Panc1 (cell line): Measurements from ENCODE around the gene SBNO2. TPM values are rescaled to one million over a fixed set of nuclear protein-coding genes. Genes with fewer than 3 reads are reported as not detected.
A peak's percentile ranks its signal among the peaks of the same experiment; 100 is the strongest.
"Not testable (repeated sequence)": the region's sequence is repeated elsewhere in the genome, so short reads cannot be mapped to it uniquely, and the experiment has no call there.

Experiments used
- ATAC-seq: fragments of 200-7000 bp; cut with Tn5 transposase; 2 replicates; pipeline ENCODE4 v1.9.1; 2020; ENCODE audit warnings: mild to moderate bottlenecking, moderate library complexity
- BruUV-seq: library from RNA; stranded (reverse); fragments of 400-500 nt; replicated peaks from 2 replicates; lab custom pipeline; 2021; lab: Mats Ljungman, UMichigan
- CTCF ChIA-PET: fragments of 300-600 bp; sonication (Branson Sonifier 250); formaldehyde crosslinking; loops from one replicate; lab custom pipeline; 2022; ENCODE audit warnings: antibody characterized with exemption; lab: Charles Lee
- POLR2A ChIA-PET: fragments of 300-600 bp; sonication (Branson Sonifier 250); formaldehyde crosslinking; loops from one replicate; lab custom pipeline; 2022; ENCODE audit warnings: antibody characterized with exemption; lab: Charles Lee
- DNase-seq: peaks from one replicate; pipeline ENCODE4 v3.0.0-alpha.2; 2010; ENCODE audit warnings: low read depth, low spot score
- H3K27ac ChIP-seq: 2 replicates; pipeline ENCODE4 v1.5.1; 2011; ENCODE audit warnings: mild to moderate bottlenecking, low read length, inconsistent platforms
- H3K27me3 ChIP-seq: fragments of 200-500 bp; sonication (Bioruptor generic); 2 replicates; pipeline ENCODE4 v1.6.0; 2014; ENCODE audit warnings: low read length, inconsistent platforms; ENCODE audit not compliant: control insufficient read depth, insufficient read depth
- H3K36me3 ChIP-seq: fragments of 200-500 bp; sonication (Bioruptor generic); 2 replicates; pipeline ENCODE4 v1.5.1; 2014; ENCODE audit warnings: inconsistent platforms, mild to moderate bottlenecking, low read length, moderate library complexity; ENCODE audit not compliant: control insufficient read depth, insufficient read depth
- H3K4me1 ChIP-seq: 2 replicates; pipeline ENCODE4 v1.5.1; 2011; ENCODE audit warnings: inconsistent platforms, mild to moderate bottlenecking, low read length, moderate library complexity; ENCODE audit not compliant: control insufficient read depth, insufficient read depth
- H3K4me3 ChIP-seq, 2 experiments: 2 replicates each; pipeline ENCODE4 v1.5.1; 2011 to 2012; ENCODE audit warnings: low read depth in 2 of 2, low read length in 2 of 2, mild to moderate bottlenecking in 2 of 2, inconsistent platforms in 1 of 2, moderate library complexity in 1 of 2
- H3K9me3 ChIP-seq: fragments of 200-500 bp; sonication (Bioruptor generic); 2 replicates; pipeline ENCODE4 v1.5.1; 2014; ENCODE audit warnings: low read depth, mild to moderate bottlenecking, inconsistent platforms, low read length, moderate library complexity; ENCODE audit not compliant: control insufficient read depth, insufficient read depth
- POLR2AphosphoS5 ChIP-seq: IDR thresholded peaks from 2 replicates; pipeline ENCODE4 v1.6.1; 2012; ENCODE audit warnings: mild to moderate bottlenecking, low read depth, low read length, moderate library complexity
- SIN3A ChIP-seq: IDR thresholded peaks from 2 replicates; pipeline ENCODE4 v1.6.1; 2012; ENCODE audit warnings: low read depth, mild to moderate bottlenecking, low read length, moderate library complexity, borderline replicate concordance; ENCODE audit not compliant: insufficient read depth
- TCF7L2 ChIP-seq: IDR thresholded peaks from 2 replicates; pipeline ENCODE4 v1.6.1; 2011; ENCODE audit warnings: mild to moderate bottlenecking, low read depth, low read length, inconsistent platforms
- in situ Hi-C: cut with HindIII; loops from 2 replicates; pipeline ENCODE4 v1.10.0; 2016; ENCODE audit warnings: low sequenced_read_pairs, low pct_unique_long_range_greater_than_20kb
- intact Hi-C: fragments of 100-400 bp; cut with micrococcal nuclease; formaldehyde crosslinking; loops from one replicate; pipeline ENCODE4 v1.10.0; 2022; ENCODE audit not compliant: unreplicated experiment
- total RNA-seq: library from RNA; stranded (reverse); gene quantifications from one replicate; pipeline ENCODE4 v1.2.1, GENCODE V29; 2021; ENCODE audit not compliant: unreplicated experiment
- TF ChIP-seq, protein P1 (sequence below), 2 experiments: IDR thresholded peaks; 2 replicates each; pipeline ENCODE4 v1.6.1; 2011 to 2012; ENCODE audit warnings: low read depth in 2 of 2, control low read depth in 1 of 2, low read length in 1 of 2, mild to moderate bottlenecking in 1 of 2, moderate library complexity in 1 of 2; ENCODE audit not compliant: insufficient read depth in 1 of 2
- TF ChIP-seq, protein P2 (sequence below): fragments of 450-650 bp; IDR thresholded peaks from 2 replicates; pipeline ENCODE4 v1.5.1; 2017; ENCODE audit warnings: mild to moderate bottlenecking

The SBNO2 gene
- total RNA-seq, 1 experiment from 2014 or later = 101 TPM

DNA sequence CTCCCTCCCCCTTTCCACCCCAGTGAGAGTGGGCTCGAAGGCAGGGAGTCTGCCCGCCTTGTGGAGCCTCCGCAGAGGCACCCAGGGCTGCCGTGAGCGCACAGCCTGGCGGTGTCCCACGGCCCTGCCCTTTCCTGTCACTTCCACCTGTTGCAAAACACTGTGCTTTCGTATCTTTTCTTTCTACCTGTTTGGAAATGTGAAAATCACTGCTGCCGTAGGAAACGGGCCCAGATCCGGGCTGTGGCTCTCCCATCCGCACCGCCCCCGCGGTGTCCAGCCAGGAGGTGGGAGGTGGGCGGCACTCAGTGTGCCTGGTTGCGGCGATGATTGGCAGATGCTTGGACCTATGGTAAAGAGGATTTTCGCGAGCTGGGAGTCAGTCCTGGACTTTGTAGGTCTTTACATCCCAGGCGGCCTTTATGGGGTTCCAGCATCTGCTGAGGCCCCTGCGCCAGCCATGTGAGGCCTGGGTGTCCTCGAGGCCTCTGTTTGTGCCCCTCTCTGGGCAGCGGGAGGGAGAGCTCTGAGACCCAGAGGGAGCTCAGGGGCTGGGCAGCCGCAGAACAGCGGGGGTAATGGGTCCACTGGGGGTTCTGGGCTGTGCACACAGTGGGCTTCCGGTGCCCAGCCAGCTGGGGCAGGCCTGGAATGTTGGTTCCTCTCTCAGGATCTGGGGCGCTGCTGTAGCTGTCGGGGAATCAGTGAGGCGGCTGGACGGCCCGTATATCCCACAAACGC, 37.6 kb upstream of the SBNO2 start:
- peaks cover 53% of the 10 kb centered on the region for H3K4me1 ChIP-seq
- no TSS peak for BruUV-seq
- H3K9me3 ChIP-seq = no peaks in the 10 kb centered on the region
- no peak overlapping the region for H3K4me3 ChIP-seq
- TF ChIP-seq, protein P1, sequence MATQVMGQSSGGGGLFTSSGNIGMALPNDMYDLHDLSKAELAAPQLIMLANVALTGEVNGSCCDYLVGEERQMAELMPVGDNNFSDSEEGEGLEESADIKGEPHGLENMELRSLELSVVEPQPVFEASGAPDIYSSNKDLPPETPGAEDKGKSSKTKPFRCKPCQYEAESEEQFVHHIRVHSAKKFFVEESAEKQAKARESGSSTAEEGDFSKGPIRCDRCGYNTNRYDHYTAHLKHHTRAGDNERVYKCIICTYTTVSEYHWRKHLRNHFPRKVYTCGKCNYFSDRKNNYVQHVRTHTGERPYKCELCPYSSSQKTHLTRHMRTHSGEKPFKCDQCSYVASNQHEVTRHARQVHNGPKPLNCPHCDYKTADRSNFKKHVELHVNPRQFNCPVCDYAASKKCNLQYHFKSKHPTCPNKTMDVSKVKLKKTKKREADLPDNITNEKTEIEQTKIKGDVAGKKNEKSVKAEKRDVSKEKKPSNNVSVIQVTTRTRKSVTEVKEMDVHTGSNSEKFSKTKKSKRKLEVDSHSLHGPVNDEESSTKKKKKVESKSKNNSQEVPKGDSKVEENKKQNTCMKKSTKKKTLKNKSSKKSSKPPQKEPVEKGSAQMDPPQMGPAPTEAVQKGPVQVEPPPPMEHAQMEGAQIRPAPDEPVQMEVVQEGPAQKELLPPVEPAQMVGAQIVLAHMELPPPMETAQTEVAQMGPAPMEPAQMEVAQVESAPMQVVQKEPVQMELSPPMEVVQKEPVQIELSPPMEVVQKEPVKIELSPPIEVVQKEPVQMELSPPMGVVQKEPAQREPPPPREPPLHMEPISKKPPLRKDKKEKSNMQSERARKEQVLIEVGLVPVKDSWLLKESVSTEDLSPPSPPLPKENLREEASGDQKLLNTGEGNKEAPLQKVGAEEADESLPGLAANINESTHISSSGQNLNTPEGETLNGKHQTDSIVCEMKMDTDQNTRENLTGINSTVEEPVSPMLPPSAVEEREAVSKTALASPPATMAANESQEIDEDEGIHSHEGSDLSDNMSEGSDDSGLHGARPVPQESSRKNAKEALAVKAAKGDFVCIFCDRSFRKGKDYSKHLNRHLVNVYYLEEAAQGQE (IDR thresholded peaks at IDR 0.05; ENCODE audit: insufficient read depth in 1 of 2, low read depth in 2 of 2, low read length in 1 of 2) = no peak
- TF ChIP-seq POLR2AphosphoS5 (no peak), SIN3A (no peak), TCF7L2 (no peak)
- TF ChIP-seq, protein P2, sequence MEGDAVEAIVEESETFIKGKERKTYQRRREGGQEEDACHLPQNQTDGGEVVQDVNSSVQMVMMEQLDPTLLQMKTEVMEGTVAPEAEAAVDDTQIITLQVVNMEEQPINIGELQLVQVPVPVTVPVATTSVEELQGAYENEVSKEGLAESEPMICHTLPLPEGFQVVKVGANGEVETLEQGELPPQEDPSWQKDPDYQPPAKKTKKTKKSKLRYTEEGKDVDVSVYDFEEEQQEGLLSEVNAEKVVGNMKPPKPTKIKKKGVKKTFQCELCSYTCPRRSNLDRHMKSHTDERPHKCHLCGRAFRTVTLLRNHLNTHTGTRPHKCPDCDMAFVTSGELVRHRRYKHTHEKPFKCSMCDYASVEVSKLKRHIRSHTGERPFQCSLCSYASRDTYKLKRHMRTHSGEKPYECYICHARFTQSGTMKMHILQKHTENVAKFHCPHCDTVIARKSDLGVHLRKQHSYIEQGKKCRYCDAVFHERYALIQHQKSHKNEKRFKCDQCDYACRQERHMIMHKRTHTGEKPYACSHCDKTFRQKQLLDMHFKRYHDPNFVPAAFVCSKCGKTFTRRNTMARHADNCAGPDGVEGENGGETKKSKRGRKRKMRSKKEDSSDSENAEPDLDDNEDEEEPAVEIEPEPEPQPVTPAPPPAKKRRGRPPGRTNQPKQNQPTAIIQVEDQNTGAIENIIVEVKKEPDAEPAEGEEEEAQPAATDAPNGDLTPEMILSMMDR = no peak
- H3K27me3 ChIP-seq = no peaks in the 10 kb centered on the region
- no peaks in the 10 kb centered on the region; the same call in 1 of the 2 replicates for H3K36me3 ChIP-seq
- ChIA-PET CTCF (interaction anchor here (0.6 kb wide), 1 partner anchor 24 kb away, joined by 3 read pairs; no protein-coding TSS in a partner anchor), POLR2A (interaction anchor here (0.6 kb wide), 1 partner anchor 930 kb away, joined by 4 read pairs; no protein-coding TSS in a partner anchor)
- peak overlapping the region; percentile 39; the same call in 1 of the 2 replicates for H3K27ac ChIP-seq
- intact Hi-C loops (no loop called here), in situ Hi-C loops (no loop called here)
- DNase-seq (no peak), ATAC-seq (no peak)

DNA sequence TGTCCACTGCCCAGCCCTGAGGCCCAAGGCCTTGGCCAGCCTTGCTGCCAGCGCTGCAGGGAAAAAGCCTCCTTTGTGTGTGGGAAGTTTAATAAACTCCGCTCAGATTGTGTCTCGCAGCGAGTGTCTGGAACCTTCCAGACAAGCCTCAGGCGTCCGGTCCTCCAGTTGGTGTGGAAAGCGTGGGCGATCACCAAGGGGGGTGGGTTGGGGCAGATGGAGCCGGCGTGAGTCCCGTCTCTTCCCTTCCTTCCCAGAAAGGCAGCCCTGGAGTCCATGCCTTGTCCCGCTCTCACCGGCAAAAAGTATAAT, 36.1 kb upstream of the SBNO2 start:
- TF ChIP-seq TCF7L2 = no peak
- TF ChIP-seq, protein P2 = no peak
- no peak for TF ChIP-seq SIN3A
- TF ChIP-seq, protein P1 (IDR thresholded peaks at IDR 0.05; ENCODE audit: insufficient read depth in 1 of 2, low read depth in 2 of 2, low read length in 1 of 2) = no peak
- no peak for TF ChIP-seq POLR2AphosphoS5
- no peaks in the 10 kb centered on the region for H3K9me3 ChIP-seq
- intact Hi-C loops (no loop called here), in situ Hi-C loops (no loop called here)
- peak overlapping the region; percentile 46 for H3K27ac ChIP-seq
- H3K36me3 ChIP-seq = no peaks in the 10 kb centered on the region; the same call in none of the 2 replicates
- ATAC-seq (no peak), DNase-seq (no peak)
- no TSS peak for BruUV-seq
- CTCF ChIA-PET = interaction anchor here (0.6 kb wide), 1 partner anchor 42 kb away, joined by 3 read pairs; no protein-coding TSS in a partner anchor
- POLR2A ChIA-PET = no interaction called here
- no peaks in the 10 kb centered on the region for H3K27me3 ChIP-seq
- H3K4me3 ChIP-seq = peak overlapping the region in 1 of 2 experiments; percentile 16; a peak in 2 of 4 replicates
- peaks cover 41% of the 10 kb centered on the region for H3K4me1 ChIP-seq

DNA sequence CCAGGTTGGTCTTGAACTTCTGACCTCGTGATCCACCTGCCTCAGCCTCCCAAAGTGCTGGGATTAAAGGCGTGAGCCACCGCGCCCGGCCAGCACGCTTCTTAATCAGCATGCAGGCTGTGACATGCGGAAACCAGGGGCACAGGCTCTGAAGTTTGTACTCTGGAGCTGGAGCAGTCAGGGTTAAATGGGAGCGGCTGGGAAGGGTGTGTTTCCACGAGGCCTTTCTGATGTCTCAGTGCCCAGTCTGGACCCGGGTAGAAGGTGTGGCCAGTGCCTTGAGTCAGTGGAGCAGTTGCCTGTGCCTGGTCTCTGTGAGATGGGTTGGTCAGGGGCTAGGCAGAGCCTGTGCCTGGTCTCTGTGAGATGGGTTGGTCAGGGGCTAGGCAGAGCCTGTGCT, 34.8 kb upstream of the SBNO2 start:
- in situ Hi-C loops, DNase-seq, ATAC-seq, H3K36me3 ChIP-seq, CTCF ChIA-PET, POLR2A ChIA-PET, BruUV-seq, intact Hi-C loops, H3K9me3 ChIP-seq, H3K27me3 ChIP-seq: not testable (repeated sequence)
- Histone ChIP-seq H3K4me3 (peak overlapping the region; percentile 80 to 82), H3K27ac (peak overlapping the region; percentile 61), H3K4me1 (peaks cover 33% of the 10 kb centered on the region)
